HG03280 (cell line): ENCODE measurements around the gene SMPD1.

Experiments used
- ATAC-seq: cut with Tn5 transposase; IDR thresholded peaks from one replicate; pipeline ENCODE4 v1.9.1; 2021; ENCODE audit warnings: mild to moderate bottlenecking, moderate library complexity; ENCODE audit not compliant: unreplicated experiment

The SMPD1 gene

GRCh38 chr11:6389905-6390717, at the start of gene SMPD1:
SMPD1 (plus strand) TSS chr11:6390474; CDS start chr11:6390599, 125 bp downstream.
- ATAC-seq: peak; percentile 99

- ATAC-seq: no peak
These were observed 44.9 kb upstream of the SMPD1 start for GRCh38 chr11:6345366-6345765.

GRCh38 chr11:6350043-6350442, 40.2 kb upstream of the SMPD1 start:
- no peak for ATAC-seq

GRCh38 chr11:6350486-6350885, 39.8 kb upstream of the SMPD1 start:
- ATAC-seq: no peak

DNA sequence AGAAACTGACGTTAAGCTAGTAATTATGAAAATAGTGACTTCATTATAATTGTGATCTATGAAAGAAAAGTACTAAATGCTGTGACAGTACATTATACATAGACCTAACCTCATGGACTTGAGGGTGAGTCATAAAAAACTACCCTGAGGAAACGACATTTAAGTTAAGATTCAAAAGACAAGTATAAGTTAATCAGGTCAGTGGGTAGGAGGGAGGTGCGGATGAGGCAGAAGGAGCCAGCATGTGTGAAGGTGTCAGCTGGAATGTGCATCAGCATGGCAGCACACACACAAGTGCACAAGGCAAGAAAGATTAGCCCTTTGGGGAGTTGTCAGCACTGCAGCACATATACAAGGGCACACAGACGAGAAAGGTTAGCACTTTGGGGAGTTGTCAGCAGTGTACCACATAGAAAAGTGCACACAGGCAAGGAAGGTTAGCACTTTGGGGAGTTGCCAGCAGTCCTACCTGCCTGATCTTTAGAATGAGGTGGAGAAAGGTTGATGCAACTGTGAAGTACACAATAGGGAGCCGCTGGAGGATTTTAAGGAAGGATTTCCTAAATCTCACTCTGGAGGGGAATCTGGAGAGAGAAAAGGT, 38.4 kb upstream of the SMPD1 start:
- ATAC-seq: no peak

DNA sequence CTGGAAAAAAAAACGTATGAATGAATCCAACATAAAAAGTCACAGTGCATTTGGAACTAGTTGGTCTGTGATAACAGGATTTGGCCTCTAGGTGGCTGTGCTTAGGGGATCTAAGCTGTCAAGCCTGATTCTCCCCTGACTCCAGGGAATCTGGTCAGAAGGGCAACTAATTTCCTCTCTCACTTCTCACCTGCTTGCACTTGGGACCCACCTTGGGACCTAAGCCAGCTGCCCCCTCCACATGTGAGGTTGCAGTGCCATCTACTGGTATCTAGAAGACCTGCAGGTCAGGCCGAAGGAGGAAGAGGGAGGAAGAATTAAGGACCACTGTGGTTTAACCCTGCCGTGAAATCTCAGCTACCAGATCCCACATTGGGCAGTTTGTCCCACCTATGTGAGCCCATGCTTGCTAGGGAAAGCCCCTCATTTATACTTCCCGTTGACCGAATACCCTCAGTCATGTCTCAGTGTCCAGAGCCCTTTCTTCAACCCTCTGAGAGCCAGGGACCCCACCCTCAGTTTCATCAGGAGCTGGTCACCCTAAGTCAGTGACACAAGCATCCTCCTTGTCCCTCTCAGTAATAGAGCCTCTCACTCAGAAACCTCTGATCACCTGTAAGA, 36.8 kb upstream of the SMPD1 start:
- peak; percentile 85 for ATAC-seq

DNA sequence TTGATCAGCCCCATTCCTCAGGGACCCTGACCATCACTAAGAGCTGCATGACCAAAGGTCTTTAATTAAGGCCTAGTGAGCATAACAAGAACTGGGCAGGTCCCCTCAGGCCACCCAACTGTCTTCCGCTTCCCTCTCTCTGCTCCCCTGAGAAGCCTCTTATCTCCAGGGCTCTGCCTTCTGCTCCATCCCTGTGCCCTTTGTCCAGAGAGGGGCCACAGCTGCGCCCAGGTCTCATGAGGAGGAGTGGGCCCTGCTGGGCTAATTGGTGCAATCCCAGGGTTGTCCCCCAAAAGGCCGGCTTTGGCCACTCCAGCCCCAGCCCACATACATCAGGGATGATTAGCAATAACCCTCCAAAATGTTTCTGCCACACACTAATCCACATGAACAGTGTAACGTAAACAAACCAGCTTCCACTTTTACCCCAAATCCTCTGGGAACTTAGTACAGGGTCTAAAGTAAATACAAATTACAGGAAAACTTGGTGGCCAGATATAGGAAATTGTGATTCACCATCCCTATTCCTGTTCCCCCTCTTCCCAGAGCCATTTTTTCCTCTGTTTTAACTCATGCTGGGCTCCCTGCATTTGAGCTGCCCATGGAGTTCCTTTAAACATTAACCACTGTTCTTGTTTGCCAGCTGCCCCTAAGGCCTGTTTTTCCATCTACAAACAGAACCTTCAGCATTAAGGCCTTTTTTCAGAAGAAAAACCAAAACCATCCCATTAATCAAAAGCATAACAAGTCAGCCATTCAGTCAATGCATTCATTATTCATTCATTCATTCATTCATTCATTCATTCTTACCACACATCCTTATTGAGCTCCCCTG, 35.4 kb upstream of the SMPD1 start:
- ATAC-seq: no peak

- ATAC-seq: no peak
These were observed 33.7 kb upstream of the SMPD1 start for GRCh38 chr11:6356503-6357055.

GRCh38 chr11:6357222-6357621, 33.1 kb upstream of the SMPD1 start:
- ATAC-seq: no peak

DNA sequence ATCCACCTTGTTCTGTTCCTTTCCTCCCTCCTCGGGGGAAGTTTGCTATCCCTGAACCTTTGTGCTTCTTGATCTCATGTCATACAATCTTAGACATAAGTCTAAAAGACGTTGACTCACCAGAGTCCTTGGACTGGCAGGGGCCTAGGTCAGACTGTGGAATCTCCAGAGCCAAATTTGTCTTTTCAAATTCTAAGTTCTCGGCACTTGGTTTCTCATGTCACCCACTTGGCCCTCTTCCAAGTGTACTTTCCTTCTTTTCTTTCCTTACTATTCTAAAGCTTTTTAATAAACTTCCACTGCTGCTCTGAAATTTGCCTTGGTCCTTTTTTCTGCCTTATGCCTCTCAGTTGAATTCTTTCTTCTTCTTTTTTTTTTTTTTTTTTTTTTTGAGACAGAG, 30.1 kb upstream of the SMPD1 start:
- no peak for ATAC-seq

GRCh38 chr11:6362185-6362872, 27.9 kb upstream of the SMPD1 start:
- ATAC-seq: no peak

GRCh38 chr11:6362873-6363678, 27.2 kb upstream of the SMPD1 start:
- ATAC-seq: peak; percentile 97

GRCh38 chr11:6365659-6366058, 24.6 kb upstream of the SMPD1 start:
- no peak for ATAC-seq

DNA sequence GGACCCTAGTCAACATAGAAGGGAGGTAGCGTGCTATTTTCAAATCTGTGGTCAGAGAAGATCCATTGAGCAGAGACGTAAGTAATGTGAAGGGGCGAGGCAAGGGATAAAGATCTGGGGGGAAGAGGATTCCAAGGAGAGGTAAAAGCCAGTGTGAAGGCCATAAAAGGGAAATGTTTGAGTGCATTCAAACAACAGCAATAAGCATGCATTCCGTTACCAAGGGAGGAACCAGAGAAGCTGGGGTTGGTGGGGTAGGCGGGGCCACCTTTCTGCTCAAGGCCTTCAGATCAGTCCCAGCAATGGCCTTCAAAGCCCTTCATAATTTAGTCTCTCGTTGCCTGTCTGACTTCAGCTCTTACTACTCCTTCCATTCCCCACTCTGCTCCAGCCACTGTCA, 18.4 kb upstream of the SMPD1 start:
- no peak for ATAC-seq

DNA sequence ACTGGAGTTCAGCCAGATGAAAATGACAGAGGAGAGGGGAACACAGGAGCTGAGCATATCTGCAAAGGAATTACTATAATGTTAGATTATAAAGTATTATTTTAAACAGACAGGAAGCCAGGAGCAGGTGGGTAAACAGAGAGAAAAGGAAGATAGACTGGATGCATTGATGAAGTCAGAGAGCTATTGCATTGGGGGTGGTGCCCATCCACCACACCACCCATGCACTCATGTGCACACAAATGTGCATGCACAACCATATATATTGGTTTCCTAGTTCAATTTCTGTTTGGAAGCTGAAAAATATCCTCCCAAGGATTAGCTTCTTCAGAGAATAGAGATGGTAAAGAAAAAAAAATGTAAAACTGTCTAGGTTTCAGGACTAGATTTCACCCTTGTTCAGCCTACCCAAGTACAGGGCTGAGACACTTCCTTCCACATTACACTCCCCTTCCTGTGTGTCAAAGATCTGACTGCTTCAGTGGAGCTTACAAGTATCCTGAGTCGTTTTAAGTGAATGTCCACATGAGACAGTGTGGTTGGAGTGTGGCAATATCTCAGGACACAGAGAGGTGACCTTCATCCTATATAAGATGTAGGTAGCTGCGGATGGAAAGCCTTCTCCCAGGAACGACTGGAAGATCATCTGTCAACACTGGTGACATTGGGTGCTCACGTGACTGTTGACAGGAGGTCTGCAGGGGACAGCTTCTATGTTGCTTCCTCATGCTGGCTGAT, 12.2 kb upstream of the SMPD1 start:
- no peak for ATAC-seq

GRCh38 chr11:6378640-6378989, 11.7 kb upstream of the SMPD1 start:
- ATAC-seq: no peak

GRCh38 chr11:6385046-6385777, 5.1 kb upstream of the SMPD1 start:
- ATAC-seq: no peak
